BE2C (cell line): ENCODE data around the gene ICAM1.

Experiments
- DNase-seq: peaks from one replicate; pipeline ENCODE4 v3.0.0-alpha.2; 2020
- H3K27me3 ChIP-seq: fragments of 250-450 bp; sonication (Bioruptor Pico); 2 replicates; pipeline ENCODE4 v1.5.1; 2020; ENCODE audit warnings: mild to moderate bottlenecking
- H3K36me3 ChIP-seq: fragments of 250-450 bp; sonication (Bioruptor Pico); 2 replicates; pipeline ENCODE4 v1.5.1; 2020; ENCODE audit warnings: mild to moderate bottlenecking
- H3K4me1 ChIP-seq: fragments of 250-450 bp; sonication (Bioruptor Pico); 2 replicates; pipeline ENCODE4 v1.5.1; 2020
- H3K4me3 ChIP-seq: 2 replicates; pipeline ENCODE4 v1.5.1; 2011; ENCODE audit warnings: low read depth, low read length
- H3K9me3 ChIP-seq: fragments of 250-450 bp; sonication (Bioruptor Pico); 2 replicates; pipeline ENCODE4 v1.5.1; 2020
- CTCF ChIP-seq: IDR thresholded peaks from 2 replicates; pipeline ENCODE4 v1.5.1; 2012; ENCODE audit warnings: mild to moderate bottlenecking, low read depth, low read length

ICAM1 gene

GRCh38 chr19:10306327-10306726 lies 35.4 kb downstream of the ICAM1 start:
- no peak for DNase-seq
- Histone ChIP-seq H3K4me3 (no peak overlapping the region), H3K27me3 (no peaks in the 10 kb centered on the region), H3K36me3 (no peaks in the 10 kb centered on the region; the same call in 1 of the 2 replicates), H3K9me3 (no peaks in the 10 kb centered on the region), H3K4me1 (no peaks in the 10 kb centered on the region; the same call in 1 of the 2 replicates)
- no peak for TF ChIP-seq CTCF

- Histone ChIP-seq H3K4me3 (no peak within 1 kb of the TSS), H3K36me3 (no peaks in the 10 kb centered on the region; the same call in 1 of the 2 replicates), H3K4me1 (no peaks in the 10 kb centered on the region; the same call in 1 of the 2 replicates), H3K27me3 (no peaks in the 10 kb centered on the region), H3K9me3 (no peaks in the 10 kb centered on the region)
- DNase-seq = no peak
- TF ChIP-seq CTCF = no peak
Measured at GRCh38 chr19:10309423-10309822, 38.5 kb downstream of the ICAM1 start, which contains the start of gene ZGLP1. TSS of gene ZGLP1 (minus strand) at chr19:10309815.

- H3K36me3 ChIP-seq = peaks cover 31% of the 10 kb centered on the region
- no peaks in the 10 kb centered on the region for H3K27me3 ChIP-seq
Measured at GRCh38 chr19:10315335-10316214, 44.7 kb downstream of the ICAM1 start, which contains the start of gene FDX2. TSS of gene FDX2 (minus strand) at chr19:10316015. CDS start at chr19:10315996, 19 bp downstream.

GRCh38 chr19:10316229-10317044 lies 45.5 kb downstream of the ICAM1 start:
- Histone ChIP-seq H3K4me3 (peak overlapping the region; percentile 83), H3K36me3 (peaks cover 40% of the 10 kb centered on the region)

More at GRCh38 chr19:10315335-10316214, 44.7 kb downstream of the ICAM1 start, which contains the start of gene FDX2:
- peak; percentile 93 for DNase-seq
- TF ChIP-seq CTCF = no peak
- no peaks in the 10 kb centered on the region for H3K9me3 ChIP-seq
- H3K4me1 ChIP-seq = peaks cover 8% of the 10 kb centered on the region
- peak within 1 kb of the TSS; percentile 83 for H3K4me3 ChIP-seq

More at GRCh38 chr19:10316229-10317044, 45.5 kb downstream of the ICAM1 start:
- peak; percentile 94 for DNase-seq
- no peak for TF ChIP-seq CTCF
- Histone ChIP-seq H3K27me3 (no peaks in the 10 kb centered on the region), H3K4me1 (peaks cover 8% of the 10 kb centered on the region), H3K9me3 (no peaks in the 10 kb centered on the region)
